ENCODE data around the gene MSL2. TPM values are rescaled to one million over a fixed set of nuclear protein-coding genes. Genes with fewer than 3 reads are reported as not detected.
A peak's percentile ranks its signal among the peaks of the same experiment; 100 is the strongest.
"Not testable (repeated sequence)": the region's sequence is repeated elsewhere in the genome, so short reads cannot be mapped to it uniquely, and the experiment has no call there.

The MSL2 gene
- total and polyA plus RNA-seq, 5 donors from 2014 or later: 31.2 to 146 (median 38.7) TPM

- Mint-ChIP-seq H3K27me3 (peaks cover 26% of the 10 kb centered on the region), H3K27ac (no peak overlapping the region), H3K4me3 (peak overlapping the region in 1 of 4 donors; percentile 21), H3K36me3 (peaks cover 8% of the 10 kb centered on the region), H3K9me3 (peaks cover 0 to 9% (median 0%) of the 10 kb centered on the region in 7 donors), H3K4me1 (peaks cover 0 to 6% (median 1%) of the 10 kb centered on the region in 4 donors)
- no peaks in the 10 kb centered on the region for H3K36me3 ChIP-seq (ENCODE audit: control insufficient read depth, insufficient read depth, low read length)
- no peak overlapping the region for H3K4me3 ChIP-seq (ENCODE audit: low read depth, low read length)
- no peaks in the 10 kb centered on the region for H3K4me1 ChIP-seq (ENCODE audit: control insufficient read depth, insufficient read depth, low read length, poor library complexity, severe bottlenecking)
- peaks cover 2% of the 10 kb centered on the region for H3K27me3 ChIP-seq (ENCODE audit: control insufficient read depth, insufficient read depth, low read length)
- no peak for DNase-seq
- no peak for ATAC-seq (ENCODE audit: low read depth in 2 of 2)
- H3K9me3 ChIP-seq (ENCODE audit: control insufficient read depth in 2 of 2, low read length in 2 of 2): no peaks in the 10 kb centered on the region
- no peak overlapping the region for H3K27ac ChIP-seq (ENCODE audit: insufficient read depth, low read length, poor library complexity, severe bottlenecking)
Observed at GRCh38 chr3:136120373-136121348, 75.5 kb downstream of the MSL2 start.

GRCh38 chr3:136119783-136120182 lies 76.4 kb downstream of the MSL2 start:
- not testable (repeated sequence) for H3K4me3 ChIP-seq (ENCODE audit: low read depth, low read length); H3K36me3 ChIP-seq (ENCODE audit: control insufficient read depth, insufficient read depth, low read length); H3K27me3 ChIP-seq (ENCODE audit: control insufficient read depth, insufficient read depth, low read length); H3K4me3 Mint-ChIP-seq; DNase-seq; H3K4me1 ChIP-seq (ENCODE audit: control insufficient read depth, insufficient read depth, low read length, poor library complexity, severe bottlenecking); H3K27ac Mint-ChIP-seq; H3K4me1 Mint-ChIP-seq; H3K27ac ChIP-seq (ENCODE audit: insufficient read depth, low read length, poor library complexity, severe bottlenecking); H3K36me3 Mint-ChIP-seq; H3K9me3 ChIP-seq (ENCODE audit: control insufficient read depth in 2 of 2, low read length in 2 of 2); ATAC-seq (ENCODE audit: low read depth in 2 of 2)
- Mint-ChIP-seq H3K27me3 (peaks cover 32% of the 10 kb centered on the region), H3K9me3 (peaks cover 0 to 10% (median 0%) of the 10 kb centered on the region in 7 donors)

GRCh38 chr3:136119332-136119731 lies 76.8 kb downstream of the MSL2 start:
- H3K4me3 ChIP-seq (ENCODE audit: low read depth, low read length); DNase-seq; H3K4me1 Mint-ChIP-seq; H3K27ac Mint-ChIP-seq; H3K27ac ChIP-seq (ENCODE audit: insufficient read depth, low read length, poor library complexity, severe bottlenecking); H3K4me3 Mint-ChIP-seq; H3K9me3 ChIP-seq (ENCODE audit: control insufficient read depth in 2 of 2, low read length in 2 of 2); H3K36me3 ChIP-seq (ENCODE audit: control insufficient read depth, insufficient read depth, low read length); H3K36me3 Mint-ChIP-seq; H3K4me1 ChIP-seq (ENCODE audit: control insufficient read depth, insufficient read depth, low read length, poor library complexity, severe bottlenecking); ATAC-seq (ENCODE audit: low read depth in 2 of 2); H3K27me3 ChIP-seq (ENCODE audit: control insufficient read depth, insufficient read depth, low read length): not testable (repeated sequence)
- peaks cover 32% of the 10 kb centered on the region for H3K27me3 Mint-ChIP-seq
- peaks cover 0 to 10% (median 0%) of the 10 kb centered on the region in 7 donors for H3K9me3 Mint-ChIP-seq

GRCh38 chr3:136114421-136114820 lies 81.7 kb downstream of the MSL2 start:
- no peak for ATAC-seq (ENCODE audit: low read depth in 2 of 2)
- Histone ChIP-seq H3K9me3 (ENCODE audit: control insufficient read depth in 2 of 2, low read length in 2 of 2) (no peaks in the 10 kb centered on the region), H3K36me3 (ENCODE audit: control insufficient read depth, insufficient read depth, low read length) (no peaks in the 10 kb centered on the region), H3K27ac (ENCODE audit: insufficient read depth, low read length, poor library complexity, severe bottlenecking) (no peak overlapping the region), H3K27me3 (ENCODE audit: control insufficient read depth, insufficient read depth, low read length) (peaks cover 2% of the 10 kb centered on the region), H3K4me1 (ENCODE audit: control insufficient read depth, insufficient read depth, low read length, poor library complexity, severe bottlenecking) (no peaks in the 10 kb centered on the region), H3K4me3 (ENCODE audit: low read depth, low read length) (no peak overlapping the region)
- Mint-ChIP-seq H3K4me3 (no peak overlapping the region), H3K27me3 (peaks cover 17% of the 10 kb centered on the region), H3K27ac (no peak overlapping the region), H3K36me3 (peaks cover 14% of the 10 kb centered on the region), H3K4me1 (peaks cover 5 to 10% (median 7%) of the 10 kb centered on the region in 4 donors), H3K9me3 (peaks cover 0 to 6% (median 0%) of the 10 kb centered on the region in 7 donors)
- DNase-seq: no peak

- ATAC-seq (ENCODE audit: low read depth in 2 of 2) (no peak), DNase-seq (no peak)
- no peak overlapping the region for H3K4me3 ChIP-seq (ENCODE audit: low read depth, low read length)
- no peaks in the 10 kb centered on the region for H3K36me3 ChIP-seq (ENCODE audit: control insufficient read depth, insufficient read depth, low read length)
- H3K9me3 Mint-ChIP-seq: peaks cover 0 to 4% (median 0%) of the 10 kb centered on the region in 7 donors
- H3K27me3 Mint-ChIP-seq: peaks cover 11% of the 10 kb centered on the region
- no peak overlapping the region for H3K27ac ChIP-seq (ENCODE audit: insufficient read depth, low read length, poor library complexity, severe bottlenecking)
- H3K36me3 Mint-ChIP-seq: peaks cover 14% of the 10 kb centered on the region
- no peak overlapping the region for H3K4me3 Mint-ChIP-seq
- H3K4me1 ChIP-seq (ENCODE audit: control insufficient read depth, insufficient read depth, low read length, poor library complexity, severe bottlenecking): no peaks in the 10 kb centered on the region
- H3K27me3 ChIP-seq (ENCODE audit: control insufficient read depth, insufficient read depth, low read length): peaks cover 2% of the 10 kb centered on the region
- H3K4me1 Mint-ChIP-seq: peaks cover 5 to 14% (median 10%) of the 10 kb centered on the region in 4 donors
- H3K9me3 ChIP-seq (ENCODE audit: control insufficient read depth in 2 of 2, low read length in 2 of 2): no peaks in the 10 kb centered on the region
- H3K27ac Mint-ChIP-seq: no peak overlapping the region
Observed at GRCh38 chr3:136110481-136110880, 85.7 kb downstream of the MSL2 start.

GRCh38 chr3:136109499-136109898 lies 86.6 kb downstream of the MSL2 start:
- Mint-ChIP-seq H3K36me3 (peaks cover 14% of the 10 kb centered on the region), H3K27ac (no peak overlapping the region), H3K4me3 (no peak overlapping the region), H3K4me1 (peaks cover 5 to 14% (median 10%) of the 10 kb centered on the region in 4 donors), H3K27me3 (peaks cover 6% of the 10 kb centered on the region), H3K9me3 (peaks cover 0 to 3% (median 0%) of the 10 kb centered on the region in 7 donors)
- Histone ChIP-seq H3K36me3 (ENCODE audit: control insufficient read depth, insufficient read depth, low read length) (no peaks in the 10 kb centered on the region), H3K9me3 (ENCODE audit: control insufficient read depth in 2 of 2, low read length in 2 of 2) (no peaks in the 10 kb centered on the region), H3K27me3 (ENCODE audit: control insufficient read depth, insufficient read depth, low read length) (peaks cover 2% of the 10 kb centered on the region), H3K4me1 (ENCODE audit: control insufficient read depth, insufficient read depth, low read length, poor library complexity, severe bottlenecking) (no peaks in the 10 kb centered on the region), H3K27ac (ENCODE audit: insufficient read depth, low read length, poor library complexity, severe bottlenecking) (no peak overlapping the region), H3K4me3 (ENCODE audit: low read depth, low read length) (no peak overlapping the region)
- ATAC-seq (ENCODE audit: low read depth in 2 of 2) (no peak), DNase-seq (peak in 1 of 3 donors; percentile 24)

- peaks cover 11% of the 10 kb centered on the region for H3K27me3 Mint-ChIP-seq
- H3K36me3 Mint-ChIP-seq: peaks cover 14% of the 10 kb centered on the region
- no peak overlapping the region for H3K4me3 Mint-ChIP-seq
- Histone ChIP-seq H3K4me1 (ENCODE audit: control insufficient read depth, insufficient read depth, low read length, poor library complexity, severe bottlenecking) (no peaks in the 10 kb centered on the region), H3K9me3 (ENCODE audit: control insufficient read depth in 2 of 2, low read length in 2 of 2) (no peaks in the 10 kb centered on the region), H3K27me3 (ENCODE audit: control insufficient read depth, insufficient read depth, low read length) (peaks cover 2% of the 10 kb centered on the region), H3K36me3 (ENCODE audit: control insufficient read depth, insufficient read depth, low read length) (no peaks in the 10 kb centered on the region), H3K27ac (ENCODE audit: insufficient read depth, low read length, poor library complexity, severe bottlenecking) (no peak overlapping the region), H3K4me3 (ENCODE audit: low read depth, low read length) (no peak overlapping the region)
- H3K9me3 Mint-ChIP-seq: peaks cover 0 to 4% (median 0%) of the 10 kb centered on the region in 7 donors
- ATAC-seq (ENCODE audit: low read depth in 2 of 2): no peak
- H3K27ac Mint-ChIP-seq: no peak overlapping the region
- peaks cover 5 to 14% (median 9%) of the 10 kb centered on the region in 4 donors for H3K4me1 Mint-ChIP-seq
- no peak for DNase-seq
Observed at GRCh38 chr3:136106101-136106500, 90.0 kb downstream of the MSL2 start.
